Fibroblast of villous mesenchyme (primary cell): Measurements from ENCODE around the gene BTBD9. TPM values are rescaled to one million over a fixed set of nuclear protein-coding genes. Genes with fewer than 3 reads are reported as not detected.

ENCODE experiments used
- DNase-seq: peaks from one replicate; pipeline ENCODE4 v3.0.0-alpha.2; 2010; ENCODE audit warnings: low read depth
- H3K4me3 ChIP-seq: 2 replicates; pipeline ENCODE4 v1.5.1; 2011; ENCODE audit warnings: low read depth, mild to moderate bottlenecking, low read length
- total RNA-seq: library from RNA; depleted of rRNA; stranded (reverse); fragments of >200 nt; gene quantifications from 2 replicates; pipeline ENCODE4 v1.2.3, GENCODE V29; 2012
- TF ChIP-seq, protein P1 (sequence below): IDR thresholded peaks from 2 replicates; pipeline ENCODE4 v1.5.1; 2012; ENCODE audit warnings: low read depth, mild to moderate bottlenecking, low read length; ENCODE audit not compliant: insufficient read depth

BTBD9 gene
- total RNA-seq, 1 donor, result 12.1 TPM

DNA sequence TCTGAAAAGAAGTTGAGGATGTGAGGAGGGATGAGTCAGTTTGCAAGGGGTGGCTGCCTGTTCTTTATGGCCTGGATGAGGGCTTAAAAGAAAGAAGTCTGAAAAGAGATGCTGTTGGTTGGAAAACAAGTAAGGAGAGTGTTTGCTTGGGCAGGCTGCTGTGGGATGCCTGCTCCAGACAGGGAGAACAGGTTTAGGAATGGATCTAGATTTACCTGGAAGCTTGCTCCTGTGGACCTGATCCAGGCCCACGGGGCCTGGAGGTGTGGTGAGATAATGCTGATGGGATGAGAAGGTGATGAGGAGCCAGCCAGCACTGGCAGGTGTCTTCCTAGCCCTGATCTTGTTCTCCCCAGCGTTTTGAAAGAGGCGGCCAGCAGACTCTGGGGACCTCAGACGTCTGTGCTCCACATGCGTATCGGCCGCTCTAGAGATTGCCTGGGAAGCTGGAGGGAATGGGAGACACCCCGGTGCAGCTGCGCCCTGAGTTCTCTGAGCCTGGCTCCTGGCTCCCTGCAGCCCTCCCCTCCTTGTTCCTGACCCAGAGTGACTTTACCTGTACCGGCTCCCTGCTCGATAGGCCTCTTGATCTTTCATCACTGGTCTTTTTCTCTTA is 488.9 kb downstream of the BTBD9 start:
- TF ChIP-seq, protein P1, sequence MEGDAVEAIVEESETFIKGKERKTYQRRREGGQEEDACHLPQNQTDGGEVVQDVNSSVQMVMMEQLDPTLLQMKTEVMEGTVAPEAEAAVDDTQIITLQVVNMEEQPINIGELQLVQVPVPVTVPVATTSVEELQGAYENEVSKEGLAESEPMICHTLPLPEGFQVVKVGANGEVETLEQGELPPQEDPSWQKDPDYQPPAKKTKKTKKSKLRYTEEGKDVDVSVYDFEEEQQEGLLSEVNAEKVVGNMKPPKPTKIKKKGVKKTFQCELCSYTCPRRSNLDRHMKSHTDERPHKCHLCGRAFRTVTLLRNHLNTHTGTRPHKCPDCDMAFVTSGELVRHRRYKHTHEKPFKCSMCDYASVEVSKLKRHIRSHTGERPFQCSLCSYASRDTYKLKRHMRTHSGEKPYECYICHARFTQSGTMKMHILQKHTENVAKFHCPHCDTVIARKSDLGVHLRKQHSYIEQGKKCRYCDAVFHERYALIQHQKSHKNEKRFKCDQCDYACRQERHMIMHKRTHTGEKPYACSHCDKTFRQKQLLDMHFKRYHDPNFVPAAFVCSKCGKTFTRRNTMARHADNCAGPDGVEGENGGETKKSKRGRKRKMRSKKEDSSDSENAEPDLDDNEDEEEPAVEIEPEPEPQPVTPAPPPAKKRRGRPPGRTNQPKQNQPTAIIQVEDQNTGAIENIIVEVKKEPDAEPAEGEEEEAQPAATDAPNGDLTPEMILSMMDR, result no peak
- H3K4me3 ChIP-seq, result no peak overlapping the region
- no peak for DNase-seq

DNA sequence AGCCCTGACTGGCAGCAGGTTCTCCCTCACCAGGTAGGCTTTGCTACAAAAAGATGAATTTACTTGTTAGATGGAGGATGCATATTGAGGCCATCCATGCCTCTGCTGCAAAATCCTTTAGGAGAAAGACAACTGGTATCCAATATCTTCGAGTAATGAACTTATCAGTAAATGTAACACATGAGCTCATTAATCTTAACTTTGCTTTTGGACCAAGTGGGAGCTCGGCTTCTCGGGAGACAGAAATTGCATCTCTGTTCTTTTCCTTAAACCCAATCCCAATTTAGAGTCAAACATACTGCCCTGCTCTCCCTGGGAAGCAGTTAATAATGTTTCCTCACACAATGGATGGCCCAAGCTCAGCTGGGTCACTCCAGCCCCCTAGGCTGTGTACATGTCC is 489.7 kb downstream of the BTBD9 start:
- TF ChIP-seq, protein P1, result no peak
- no peak for DNase-seq
- no peak overlapping the region for H3K4me3 ChIP-seq

DNA sequence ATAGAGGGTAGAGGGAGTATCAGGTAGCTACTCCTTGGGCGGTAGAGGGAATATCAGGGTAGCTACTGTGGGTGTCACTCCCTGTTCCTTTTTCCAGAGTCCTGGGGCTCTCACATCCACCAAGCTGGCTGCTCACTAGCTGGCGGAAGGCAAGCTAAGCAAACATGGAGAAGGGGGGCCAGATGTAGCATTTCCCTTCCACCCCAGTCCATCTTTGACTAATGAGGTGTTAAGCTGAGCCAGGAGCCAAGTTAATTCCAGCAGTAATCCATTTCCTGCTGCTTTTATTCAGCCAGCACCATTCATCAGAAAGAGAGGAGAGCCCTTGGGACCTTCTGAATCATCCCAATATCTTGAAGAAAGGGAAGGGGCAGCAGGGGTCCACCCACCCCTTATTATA is 490.2 kb downstream of the BTBD9 start:
- no peak for DNase-seq
- TF ChIP-seq, protein P1, result no peak

GRCh38 chr6:38148606-38149005 is 491.1 kb downstream of the BTBD9 start:
- no peak for DNase-seq
- H3K4me3 ChIP-seq, result no peak overlapping the region
- TF ChIP-seq, protein P1, result no peak

More for the DNA sequence above, 490.2 kb downstream of the BTBD9 start:
- H3K4me3 ChIP-seq, result no peak overlapping the region

- no peak for DNase-seq
- no peak overlapping the region for H3K4me3 ChIP-seq
- TF ChIP-seq, protein P1, result no peak
Observed at GRCh38 chr6:38146734-38147027, 493.0 kb downstream of the BTBD9 start.

- no peak for DNase-seq
- TF ChIP-seq, protein P1, result no peak
- no peak overlapping the region for H3K4me3 ChIP-seq
Observed at GRCh38 chr6:38146021-38146733, 493.6 kb downstream of the BTBD9 start.
